Measurements from ENCODE around the gene SV2C.
"Not testable (repeated sequence)": the region's sequence is repeated elsewhere in the genome, so short reads cannot be mapped to it uniquely, and the experiment has no call there.

Gene SV2C

DNA sequence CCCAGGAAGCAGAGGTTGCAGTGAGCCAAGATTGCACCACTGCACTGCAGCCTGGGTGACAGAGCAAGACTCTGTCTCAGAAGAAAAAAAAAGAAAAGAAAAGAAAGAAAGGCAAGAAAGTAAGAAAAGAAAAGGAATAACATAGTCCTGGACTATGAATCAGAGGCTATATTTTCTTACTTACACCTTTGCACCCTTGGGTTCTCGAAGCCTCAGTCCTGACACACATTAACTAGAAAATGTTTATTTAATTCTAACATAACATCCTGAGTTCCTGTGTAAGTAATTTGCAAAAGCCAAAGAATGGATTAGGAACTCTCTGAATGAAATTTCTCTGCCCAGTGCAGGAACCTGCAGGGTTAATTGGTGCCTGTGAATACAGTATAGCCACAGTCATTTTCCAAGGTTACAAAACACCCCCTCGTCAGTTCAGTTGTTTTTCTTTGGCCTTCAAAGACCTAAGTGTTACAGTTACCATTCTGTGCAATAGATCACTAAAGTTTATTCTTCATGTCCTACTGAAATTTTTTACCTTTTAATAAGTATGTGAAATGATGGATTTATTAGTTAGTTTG, 147.6 kb downstream of the SV2C start:
- Histone ChIP-seq H3K4me3 (no peak overlapping the region), H3K27ac (no peak overlapping the region)

DNA sequence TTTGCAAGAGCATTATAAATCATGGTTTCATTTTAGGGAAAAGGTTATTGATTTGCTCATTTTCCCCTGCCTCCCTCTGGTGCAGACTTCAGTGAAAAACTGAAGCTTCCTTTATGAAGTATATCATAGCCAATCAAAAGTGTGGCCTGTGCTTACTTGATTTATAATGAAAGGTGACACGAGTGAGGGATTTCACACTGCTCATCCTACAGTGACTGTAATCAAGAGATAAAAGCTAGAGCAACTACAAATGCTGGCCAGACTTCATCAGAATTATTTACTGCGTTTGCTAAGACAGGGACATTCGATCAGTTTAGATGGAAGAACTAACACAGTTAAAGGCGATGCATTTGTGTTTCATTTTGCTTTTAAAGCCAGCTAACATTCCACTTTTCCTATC, 151.5 kb downstream of the SV2C start:
- Histone ChIP-seq H3K27ac (no peak overlapping the region), H3K4me3 (no peak overlapping the region)

DNA sequence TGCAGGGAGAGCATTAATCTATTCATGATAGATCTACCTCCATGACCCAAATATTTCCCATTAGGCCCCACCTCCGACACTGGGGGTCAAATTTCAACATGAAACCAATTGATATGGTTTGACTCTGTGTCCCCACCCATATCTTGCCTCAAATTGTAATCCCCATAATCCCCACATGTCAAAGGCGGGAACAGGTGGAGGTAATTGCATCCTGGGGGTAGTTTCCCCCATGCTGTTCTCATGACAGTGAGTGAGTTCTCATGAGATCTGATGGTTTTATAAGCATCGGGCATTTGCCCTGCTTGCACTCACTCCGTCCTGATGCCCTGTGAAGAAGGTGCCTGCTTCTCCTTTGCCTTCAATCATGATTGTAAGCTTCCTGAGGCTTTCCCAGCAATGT, 153.5 kb downstream of the SV2C start:
- Histone ChIP-seq H3K4me3 (no peak overlapping the region), H3K27ac (no peak overlapping the region)

DNA sequence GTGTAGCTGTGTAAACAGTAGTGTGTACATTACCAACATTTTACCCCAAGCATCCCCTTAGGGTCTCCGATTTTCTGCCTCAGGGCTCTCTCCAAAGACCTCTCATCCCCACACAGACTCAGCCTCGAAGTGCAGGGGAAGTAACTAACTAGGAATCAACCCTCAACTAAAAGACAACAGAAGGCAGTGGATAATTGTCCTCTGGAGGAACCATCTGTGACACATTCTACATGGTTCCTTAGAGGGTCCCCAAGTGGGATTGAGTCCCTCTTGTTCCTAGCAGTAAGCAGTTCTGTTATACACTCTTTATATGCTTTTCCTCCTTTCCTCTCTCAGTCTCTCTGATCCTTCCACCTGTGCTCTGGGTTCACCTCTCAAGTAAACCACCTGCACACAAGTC, 157.2 kb downstream of the SV2C start:
- Histone ChIP-seq H3K4me3 (no peak overlapping the region), H3K27ac (no peak overlapping the region)

DNA sequence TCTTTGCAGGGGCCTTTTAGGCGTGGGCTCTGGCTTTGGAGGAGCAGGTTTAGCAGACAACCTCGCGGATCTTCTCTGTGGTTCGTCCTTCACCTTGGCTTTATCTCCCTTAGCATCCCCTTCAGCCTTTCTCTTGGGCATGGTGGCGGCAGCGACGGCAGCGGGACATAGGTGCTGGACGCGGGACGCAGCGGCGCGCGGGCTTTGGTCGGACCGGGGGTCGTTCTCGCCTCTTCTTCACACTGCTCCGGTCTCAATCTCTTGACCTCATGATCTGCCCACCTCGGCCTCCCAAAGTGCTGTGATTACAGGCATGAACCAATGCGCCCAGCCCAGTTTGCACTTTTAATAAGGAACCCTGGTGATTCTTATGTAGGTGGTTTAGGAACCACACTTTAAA, 159.0 kb downstream of the SV2C start:
- H3K4me3 ChIP-seq, H3K27ac ChIP-seq: not testable (repeated sequence)

DNA sequence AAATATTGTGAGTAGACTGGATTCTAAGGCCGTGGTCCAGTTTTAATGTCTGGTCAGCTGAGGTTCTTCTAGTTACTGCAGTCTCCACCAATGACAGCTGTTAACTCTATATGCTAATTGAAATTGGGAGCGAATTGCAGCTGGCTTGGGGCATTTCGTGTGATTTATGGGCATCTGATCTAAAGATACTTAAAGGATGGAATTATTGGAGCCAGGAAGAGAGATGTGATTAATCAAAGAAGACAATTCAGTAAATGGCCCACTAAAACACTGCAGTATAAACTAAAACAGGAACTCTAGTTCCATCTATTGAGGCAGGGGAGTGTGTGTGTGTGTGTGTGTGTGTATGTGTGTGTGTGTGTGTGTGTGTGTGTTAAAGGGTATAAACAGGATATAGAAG, 162.4 kb downstream of the SV2C start:
- Histone ChIP-seq H3K27ac (no peak overlapping the region), H3K4me3 (no peak overlapping the region)

DNA sequence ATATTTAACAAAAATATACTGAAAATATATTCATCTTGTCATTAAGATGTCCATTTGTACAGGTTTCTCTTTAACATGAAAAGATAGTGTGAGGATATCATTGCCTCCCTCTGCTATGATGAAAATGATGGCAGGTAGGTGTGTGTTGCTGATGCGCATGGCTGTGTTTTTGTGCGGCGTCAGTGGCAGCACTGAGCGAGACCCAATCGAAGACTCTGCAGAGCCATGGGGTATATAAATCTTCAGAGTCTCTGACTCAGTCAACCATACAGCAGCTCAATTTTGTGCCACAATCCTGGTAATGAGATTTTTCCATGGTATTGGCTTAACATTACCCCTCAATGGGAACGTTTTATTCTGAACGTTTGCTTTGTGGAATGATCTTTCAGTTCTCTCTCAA, 166.4 kb downstream of the SV2C start:
- H3K27ac ChIP-seq = no peak overlapping the region
- H3K4me3 ChIP-seq = no peak overlapping the region

DNA sequence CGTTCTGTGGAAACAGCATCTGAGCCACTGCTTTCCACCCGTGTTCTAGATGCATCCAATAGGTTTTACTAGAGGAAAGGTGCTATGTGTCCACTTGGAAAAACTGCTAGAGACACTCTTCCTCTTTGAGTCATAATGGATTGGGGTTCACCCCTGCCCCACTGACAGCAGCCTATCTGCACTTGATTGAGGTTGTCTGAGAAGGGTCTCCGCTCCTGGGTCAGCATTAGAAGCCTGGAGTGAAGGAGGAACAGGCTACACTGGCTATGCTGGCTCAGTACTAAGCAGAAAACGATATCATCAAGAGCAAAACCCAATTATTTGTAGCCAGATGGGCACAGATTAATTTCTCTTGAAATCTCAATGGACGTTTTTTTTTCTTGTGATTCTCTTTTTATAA, 167.3 kb downstream of the SV2C start:
- Histone ChIP-seq H3K27ac (no peak overlapping the region), H3K4me3 (no peak overlapping the region)

DNA sequence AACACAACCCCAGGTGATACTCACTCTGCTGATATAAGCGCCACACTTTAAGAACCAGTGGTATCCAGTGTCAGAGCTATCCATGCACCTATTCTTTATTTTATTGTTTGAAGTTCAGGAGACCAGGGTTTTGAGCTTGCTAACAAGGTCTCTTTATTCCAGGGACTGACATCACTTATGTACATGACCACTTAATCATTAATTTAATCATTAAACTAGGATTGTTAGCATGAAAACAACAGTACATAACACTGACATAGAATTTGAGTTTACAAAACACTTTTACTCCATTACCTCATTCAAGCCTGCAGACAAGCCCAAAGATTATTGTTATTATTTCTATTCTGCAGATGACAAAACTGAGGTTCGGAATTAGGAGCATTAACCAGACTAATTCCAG, 168.5 kb downstream of the SV2C start:
- Histone ChIP-seq H3K27ac (no peak overlapping the region), H3K4me3 (no peak overlapping the region)

DNA sequence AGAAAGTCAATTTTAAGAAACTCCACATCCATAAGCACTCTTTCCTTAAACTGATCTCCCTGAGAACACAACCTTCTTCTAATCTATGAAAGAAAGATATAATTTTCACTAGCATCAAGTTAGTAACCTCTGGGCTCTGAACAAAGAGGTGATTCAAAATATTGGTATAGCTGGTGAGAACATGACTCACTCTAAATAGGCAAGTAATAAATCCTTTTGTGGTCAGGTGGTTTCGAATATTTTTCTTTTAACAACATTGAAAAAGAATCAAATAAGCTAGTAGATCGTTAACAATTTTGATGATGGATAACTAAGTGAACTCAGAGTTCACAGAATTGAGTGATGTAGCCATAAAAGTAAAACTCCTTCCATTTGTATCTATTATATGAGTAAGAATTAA, 169.3 kb downstream of the SV2C start:
- no peak overlapping the region for H3K4me3 ChIP-seq

DNA sequence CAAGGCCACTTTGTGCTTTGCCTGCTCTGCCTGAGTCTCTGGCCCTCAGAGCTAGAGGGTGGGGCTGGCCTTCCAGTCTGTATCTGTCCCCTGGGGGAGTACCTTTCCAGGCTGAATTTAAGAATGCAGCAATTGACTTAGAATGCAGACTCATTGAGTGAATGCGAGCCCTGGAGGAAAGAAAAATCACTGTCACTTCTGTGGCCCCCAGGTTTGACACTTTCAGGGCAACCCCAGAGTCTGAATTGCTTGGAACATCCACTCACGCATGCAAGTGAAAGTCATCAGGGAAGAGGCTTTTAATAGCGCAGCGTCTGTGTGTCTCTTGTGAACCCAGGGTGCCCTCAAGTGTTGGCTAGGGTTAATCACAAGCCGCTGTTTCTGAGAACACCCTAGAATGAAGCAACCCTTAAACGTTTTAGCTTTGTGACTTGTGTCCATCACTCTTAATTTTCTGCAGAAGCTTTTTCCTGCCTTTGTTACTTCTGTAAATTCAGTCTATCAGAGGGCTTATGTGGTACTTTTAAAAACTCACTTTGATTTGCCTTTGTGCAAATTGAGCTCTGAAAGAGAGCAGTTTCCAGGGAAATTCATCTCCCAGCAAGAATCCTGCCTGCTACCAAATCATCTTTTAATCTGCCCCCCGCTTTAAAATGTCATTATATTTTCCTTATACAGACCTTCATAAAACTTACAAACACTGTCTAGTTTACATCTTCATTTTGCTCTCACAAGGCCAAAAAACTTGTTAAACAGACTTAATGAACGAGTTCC, 173.1 kb downstream of the SV2C start:
- Histone ChIP-seq H3K27ac (no peak overlapping the region), H3K4me3 (no peak overlapping the region)

More for the DNA sequence above, 169.3 kb downstream of the SV2C start:
- no peak overlapping the region for H3K27ac ChIP-seq

DNA sequence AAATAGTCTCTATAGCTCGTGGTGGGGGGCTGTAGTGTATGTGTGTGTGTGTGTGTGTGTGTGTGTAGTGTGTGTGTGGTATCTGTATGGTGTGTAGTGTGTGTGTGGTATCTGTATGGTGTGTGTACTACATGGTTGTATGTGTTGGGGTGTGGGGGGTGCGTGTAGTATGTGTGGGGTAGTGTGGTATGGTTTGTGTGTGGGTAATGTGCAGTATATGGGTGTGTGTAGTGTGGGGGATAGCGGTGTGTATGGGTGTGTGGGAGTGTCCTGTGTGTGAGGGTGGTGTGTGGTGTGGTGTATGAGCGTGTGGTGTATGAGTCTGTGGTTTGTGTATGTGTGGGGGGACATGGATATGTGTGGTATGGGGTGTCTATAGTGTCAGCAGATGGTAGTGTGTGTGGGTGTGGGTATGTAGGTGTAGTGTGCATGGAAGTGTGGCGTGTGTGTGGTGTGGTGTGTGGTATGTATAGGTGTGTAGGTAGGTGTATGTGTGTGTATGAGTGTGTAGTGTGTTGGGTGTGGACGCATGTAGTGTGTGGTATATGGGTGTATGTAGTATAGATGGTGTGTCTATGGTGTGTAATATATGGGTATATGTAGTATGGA, 174.1 kb downstream of the SV2C start:
- no peak overlapping the region for H3K27ac ChIP-seq
- no peak overlapping the region for H3K4me3 ChIP-seq

DNA sequence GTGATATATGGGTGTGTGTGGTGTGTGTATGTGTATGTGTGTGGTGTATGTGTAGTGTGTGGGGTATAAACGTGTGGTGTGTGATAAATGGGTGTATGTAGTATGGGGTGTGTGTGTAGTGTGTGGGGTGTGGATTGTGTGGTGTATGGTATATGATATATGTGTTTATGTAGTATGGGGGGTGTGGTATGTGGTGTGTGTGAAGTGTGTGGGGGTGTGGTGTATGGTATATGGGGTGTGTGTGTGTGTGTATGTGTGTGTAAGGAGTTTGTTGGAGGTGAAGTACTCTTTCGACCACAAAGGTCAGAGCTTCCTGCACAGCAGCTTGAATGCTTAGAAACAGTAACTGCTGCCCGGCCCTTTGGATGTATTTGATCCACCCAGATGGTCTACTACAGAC, 174.7 kb downstream of the SV2C start:
- Histone ChIP-seq H3K27ac (no peak overlapping the region), H3K4me3 (no peak overlapping the region)

DNA sequence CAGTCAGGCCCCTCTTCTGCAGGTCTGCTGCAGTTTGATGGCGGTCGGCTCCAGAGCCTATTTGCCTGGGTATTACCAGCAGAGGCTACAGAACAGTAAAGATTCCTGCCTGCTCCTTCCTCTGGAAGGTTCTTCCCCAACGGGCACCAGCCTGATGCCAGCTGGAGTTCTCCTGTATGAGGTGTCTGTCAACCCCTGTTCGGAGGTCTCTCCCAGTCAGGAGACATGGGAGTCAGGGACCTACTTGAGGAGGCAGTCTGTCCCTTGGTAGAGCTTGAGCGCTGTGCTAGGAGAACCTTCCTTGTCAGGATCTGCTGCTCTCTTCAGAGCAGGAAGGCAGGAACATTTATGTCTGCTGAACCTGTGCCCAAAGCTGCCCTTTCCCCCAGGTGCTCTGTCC, 181.5 kb downstream of the SV2C start:
- Histone ChIP-seq H3K27ac (no peak overlapping the region), H3K4me3 (no peak overlapping the region)

DNA sequence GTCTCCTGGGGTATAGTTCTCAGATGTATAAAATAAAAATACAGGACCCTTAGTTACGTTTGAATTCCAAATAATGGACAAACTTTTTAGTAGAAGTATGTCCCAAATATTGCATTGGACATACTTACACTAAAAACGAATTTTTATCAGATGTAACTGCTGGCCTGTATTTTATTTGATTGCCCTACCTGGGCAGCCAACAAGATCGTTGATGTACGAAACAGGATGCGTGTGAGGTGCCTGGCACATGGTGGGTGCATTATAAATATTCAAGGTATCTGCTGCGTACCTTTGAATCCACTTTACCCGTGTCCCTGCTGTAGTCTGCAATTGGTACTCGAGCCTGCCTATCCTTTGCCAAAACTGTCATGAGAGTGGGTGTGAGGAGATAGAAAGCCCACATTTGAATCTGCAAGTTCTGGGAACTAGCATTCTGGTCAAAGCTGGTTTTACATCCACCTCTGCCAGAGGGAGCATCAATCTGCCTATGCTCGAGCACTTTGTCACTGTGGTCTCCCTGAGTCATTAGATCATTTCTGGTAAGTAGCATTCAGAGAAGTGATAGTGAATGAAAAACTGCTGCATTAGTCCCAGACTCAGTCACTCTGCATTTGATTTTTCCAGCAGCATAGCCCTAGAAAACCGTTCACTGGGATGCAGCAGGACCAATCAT, 186.2 kb downstream of the SV2C start:
- Histone ChIP-seq H3K4me3 (no peak overlapping the region), H3K27ac (no peak overlapping the region)

DNA sequence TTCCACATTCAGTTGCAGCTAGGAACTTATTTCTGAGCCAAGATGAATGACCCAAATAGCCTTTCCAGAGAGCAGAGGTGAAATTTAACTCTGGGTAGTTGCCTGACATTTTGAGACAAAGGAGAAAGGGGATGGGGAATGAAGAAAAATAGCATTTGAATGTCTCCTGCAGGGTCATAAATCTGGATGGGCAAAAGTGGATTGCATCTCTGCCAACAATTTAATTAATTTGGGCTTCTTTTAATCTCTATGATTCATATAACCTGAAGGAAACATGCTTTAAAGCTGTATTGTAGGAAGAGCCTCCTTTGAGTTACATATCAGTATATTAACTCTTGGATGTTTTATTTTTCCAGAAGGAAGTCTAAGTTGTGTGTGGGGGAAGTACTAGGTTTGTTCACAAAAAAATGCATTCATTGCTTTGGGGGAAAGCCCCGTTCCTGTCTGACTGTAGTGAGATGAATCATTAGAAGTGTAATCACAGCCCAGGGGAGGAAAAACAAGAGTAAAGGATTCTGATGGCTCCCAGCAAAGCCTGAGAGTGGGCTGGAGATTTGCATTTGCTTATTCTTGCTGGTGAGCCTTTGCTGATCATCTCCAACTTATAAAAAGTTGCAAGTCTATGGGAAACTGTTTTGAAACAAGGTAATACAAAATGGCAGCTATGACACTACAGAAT, 186.9 kb downstream of the SV2C start:
- no peak overlapping the region for H3K27ac ChIP-seq
- no peak overlapping the region for H3K4me3 ChIP-seq

DNA sequence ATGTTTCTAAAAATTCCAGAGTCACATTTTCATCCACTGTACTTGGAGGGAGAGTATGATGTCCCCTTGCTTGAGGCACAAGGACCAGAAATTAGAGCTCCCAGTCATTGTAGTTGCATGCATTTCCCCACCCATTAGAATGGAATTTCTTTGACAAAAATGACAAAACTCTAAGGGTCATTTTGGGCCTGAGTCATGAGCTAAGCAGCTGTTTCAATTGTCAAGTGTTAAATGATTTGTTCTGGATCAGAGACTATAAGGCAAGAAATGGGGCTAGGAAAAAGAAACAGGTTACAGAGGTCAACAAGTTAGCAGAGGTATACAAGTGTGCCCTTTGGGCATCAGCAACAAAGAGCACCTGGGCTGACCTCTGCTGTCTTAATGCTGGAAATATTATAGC, 188.7 kb downstream of the SV2C start:
- no peak overlapping the region for H3K4me3 ChIP-seq
- no peak overlapping the region for H3K27ac ChIP-seq

DNA sequence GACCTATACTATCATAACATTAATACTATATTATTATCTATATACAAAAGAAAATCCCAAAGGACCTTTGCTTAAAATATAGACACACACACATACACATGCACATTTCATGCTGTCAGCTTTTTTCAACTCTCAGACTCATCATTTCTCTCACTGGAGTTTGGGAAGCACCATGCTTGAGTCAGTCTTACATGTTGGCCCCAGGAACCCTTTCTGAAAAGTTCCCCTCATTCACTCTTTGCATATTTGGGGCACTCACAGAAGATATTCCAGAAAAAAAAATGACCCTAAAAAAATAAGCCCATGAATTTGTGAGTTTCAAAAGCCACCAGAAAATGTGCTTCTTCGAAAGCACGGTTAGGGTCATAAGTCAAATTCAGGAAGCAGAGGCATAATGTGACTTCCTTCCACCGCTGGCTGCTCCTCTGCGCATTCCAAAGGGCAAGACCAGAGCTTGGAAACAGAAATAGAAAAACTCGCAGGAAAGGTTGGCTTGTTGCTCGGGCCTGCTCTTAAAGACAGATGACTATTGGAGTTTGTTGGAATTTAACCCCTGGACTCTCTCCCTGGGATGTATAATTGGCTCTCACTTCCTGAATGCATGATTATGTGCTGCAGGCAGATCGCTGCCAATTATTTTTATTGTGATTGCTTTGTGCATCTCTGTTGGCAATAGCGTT, 190.2 kb downstream of the SV2C start:
- H3K4me3 ChIP-seq = no peak overlapping the region
- H3K27ac ChIP-seq = no peak overlapping the region

DNA sequence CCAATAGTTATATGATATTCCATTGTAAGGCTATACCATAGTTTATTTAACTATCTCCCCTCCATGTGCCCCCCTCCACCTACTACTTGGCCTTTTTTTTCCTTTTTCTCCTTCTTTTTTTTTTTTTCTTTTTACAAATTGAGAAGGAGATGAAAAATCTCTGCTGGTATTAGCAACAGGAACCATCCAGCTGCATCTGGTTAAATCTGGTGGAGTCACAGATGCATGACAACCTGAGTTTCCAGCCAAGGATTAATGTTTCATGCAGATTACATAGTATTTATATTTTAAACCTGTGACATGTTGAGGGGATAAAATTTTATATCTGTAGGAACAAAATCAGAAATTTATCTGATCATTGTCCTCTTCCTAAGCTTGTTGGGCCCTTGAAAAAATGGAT, 191.4 kb downstream of the SV2C start:
- no peak overlapping the region for H3K27ac ChIP-seq
- no peak overlapping the region for H3K4me3 ChIP-seq

DNA sequence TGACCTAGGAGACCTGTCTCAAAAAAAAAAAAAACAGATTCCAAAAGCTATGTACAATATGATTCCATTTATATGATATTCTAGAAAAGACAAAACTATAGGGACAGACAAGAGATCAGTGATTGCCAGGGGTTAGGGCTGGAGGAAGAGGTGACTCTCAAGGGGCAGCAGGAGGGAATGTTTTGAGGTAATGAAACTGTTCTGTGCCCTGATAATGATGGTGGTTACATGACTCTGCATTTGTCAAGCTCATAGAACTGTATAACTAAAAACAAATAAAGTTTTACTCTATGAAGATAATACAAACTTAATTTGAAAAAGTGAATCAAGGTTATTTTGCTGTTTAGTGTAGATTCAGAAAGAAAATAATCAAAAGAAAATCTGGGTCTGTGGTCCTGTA, 194.6 kb downstream of the SV2C start:
- no peak overlapping the region for H3K27ac ChIP-seq
- H3K4me3 ChIP-seq = no peak overlapping the region

All from skin epidermis (tissue), 12 donors.